ENCODE results near the gene LRRC27.
"Not testable (repeated sequence)": the region's sequence is repeated elsewhere in the genome, so short reads cannot be mapped to it uniquely, and the experiment has no call there.

LRRC27 gene

DNA sequence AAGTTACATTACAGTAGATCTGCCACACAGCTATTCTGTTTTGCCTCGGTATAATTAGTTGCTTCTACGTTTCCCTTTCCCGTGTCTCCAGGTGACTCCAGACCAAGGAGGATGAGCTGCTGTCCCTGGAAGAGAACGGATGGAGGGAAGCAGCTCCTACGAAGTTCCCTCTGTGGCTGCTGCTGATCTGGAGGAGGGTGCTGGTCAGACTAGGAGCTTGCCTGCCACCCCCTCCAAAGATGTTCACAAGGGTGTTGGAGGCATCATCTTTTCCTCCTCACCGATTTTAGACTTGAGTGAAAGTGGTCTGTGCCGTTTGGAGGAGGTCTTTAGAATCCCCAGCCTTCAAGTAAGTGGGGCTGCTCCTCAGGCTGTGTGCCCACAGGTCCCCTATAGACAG lies 1.4 kb downstream of the LRRC27 start:
- Histone ChIP-seq H3K4me1 (ENCODE audit: insufficient read depth, low read length) (peaks cover 4% of the 10 kb centered on the region; the same call in 1 of the 2 replicates), H3K9me3 (ENCODE audit: control insufficient read depth, insufficient read depth, low read length) (no peaks in the 10 kb centered on the region), H3K36me3 (ENCODE audit: insufficient read depth, low read length) (no peaks in the 10 kb centered on the region), H3K9ac (ENCODE audit: low read depth, low read length) (no peak overlapping the region)

DNA sequence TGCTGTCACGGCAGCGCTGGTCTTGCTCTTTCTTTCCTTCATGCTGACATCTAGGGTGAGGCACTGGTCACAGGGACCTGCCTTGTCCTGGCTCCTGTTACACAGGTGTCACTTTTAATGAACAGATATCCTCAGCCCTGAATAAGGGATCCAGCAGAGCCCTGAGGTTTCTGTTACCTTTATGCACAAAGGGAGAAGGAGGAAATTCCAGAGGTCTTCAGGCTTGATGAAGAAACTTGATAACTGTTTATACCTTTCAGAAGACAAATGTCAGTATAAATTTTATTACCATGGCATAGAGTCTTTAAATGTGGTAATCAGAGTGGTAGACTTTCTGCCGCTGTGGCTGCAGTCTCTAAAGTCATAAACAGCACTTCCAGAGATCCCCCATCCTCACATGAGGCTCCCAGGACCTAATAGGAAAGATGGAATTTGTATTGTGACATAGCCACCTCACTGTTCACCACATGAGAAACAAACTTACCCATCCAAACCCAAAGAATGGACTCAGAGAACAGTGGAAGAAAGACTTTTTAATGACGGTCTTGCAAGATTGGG lies 2.7 kb downstream of the LRRC27 start:
- H3K4me1 ChIP-seq (ENCODE audit: insufficient read depth, low read length), result peaks cover under 1% of the 10 kb centered on the region; the same call in 1 of the 2 replicates
- H3K9me3 ChIP-seq (ENCODE audit: control insufficient read depth, insufficient read depth, low read length), result no peaks in the 10 kb centered on the region
- H3K36me3 ChIP-seq (ENCODE audit: insufficient read depth, low read length), result no peaks in the 10 kb centered on the region
- H3K9ac ChIP-seq (ENCODE audit: low read depth, low read length), result peak overlapping the region; percentile 37; the same call in 1 of the 2 replicates

DNA sequence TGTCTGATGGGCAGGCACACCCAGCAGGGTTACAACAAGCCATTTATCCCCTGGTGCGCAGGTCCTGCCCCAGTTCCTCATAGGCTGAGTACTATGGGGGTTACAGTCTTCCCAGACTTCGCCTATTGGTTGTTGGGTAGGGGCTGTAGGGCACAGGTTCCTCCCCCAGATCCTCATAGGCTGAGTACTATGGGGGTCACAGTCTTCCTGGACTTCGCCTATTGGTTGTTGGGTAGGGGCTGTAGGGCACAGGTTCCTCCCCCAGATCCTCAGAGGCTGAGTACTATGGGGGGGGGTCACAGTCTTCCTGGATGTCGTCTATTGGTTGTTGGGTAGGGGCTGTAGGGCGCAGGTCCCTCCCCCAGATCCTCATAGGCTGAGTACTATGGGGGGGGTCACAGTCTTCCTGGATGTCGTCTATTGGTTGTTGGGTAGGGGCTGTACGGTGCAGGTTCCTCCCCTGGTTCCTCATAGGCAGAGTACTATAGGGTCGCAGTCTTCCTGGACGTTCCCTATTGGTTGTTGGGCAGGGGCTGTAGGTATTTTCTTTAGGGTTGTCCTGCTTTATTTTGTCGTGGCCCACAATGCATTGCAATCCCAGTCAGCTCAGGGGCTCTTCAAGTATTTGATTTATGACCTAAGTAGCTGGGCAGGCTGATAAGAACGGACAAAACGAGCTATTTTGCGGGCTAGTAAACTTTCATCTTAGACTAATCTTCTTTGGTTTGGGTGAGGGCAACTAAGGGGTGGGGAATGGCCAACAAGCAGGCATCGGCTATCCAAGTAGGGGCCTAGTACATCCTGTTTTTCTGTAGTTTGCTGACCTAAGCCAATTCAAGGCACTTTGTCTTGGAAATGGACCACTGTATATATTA lies 3.4 kb downstream of the LRRC27 start:
- Histone ChIP-seq H3K36me3 (ENCODE audit: insufficient read depth, low read length) (no peaks in the 10 kb centered on the region), H3K4me1 (ENCODE audit: insufficient read depth, low read length) (no peaks in the 10 kb centered on the region; the same call in 1 of the 2 replicates), H3K9me3 (ENCODE audit: control insufficient read depth, insufficient read depth, low read length) (no peaks in the 10 kb centered on the region), H3K9ac (ENCODE audit: low read depth, low read length) (peak overlapping the region; percentile 37; the same call in 1 of the 2 replicates)

DNA sequence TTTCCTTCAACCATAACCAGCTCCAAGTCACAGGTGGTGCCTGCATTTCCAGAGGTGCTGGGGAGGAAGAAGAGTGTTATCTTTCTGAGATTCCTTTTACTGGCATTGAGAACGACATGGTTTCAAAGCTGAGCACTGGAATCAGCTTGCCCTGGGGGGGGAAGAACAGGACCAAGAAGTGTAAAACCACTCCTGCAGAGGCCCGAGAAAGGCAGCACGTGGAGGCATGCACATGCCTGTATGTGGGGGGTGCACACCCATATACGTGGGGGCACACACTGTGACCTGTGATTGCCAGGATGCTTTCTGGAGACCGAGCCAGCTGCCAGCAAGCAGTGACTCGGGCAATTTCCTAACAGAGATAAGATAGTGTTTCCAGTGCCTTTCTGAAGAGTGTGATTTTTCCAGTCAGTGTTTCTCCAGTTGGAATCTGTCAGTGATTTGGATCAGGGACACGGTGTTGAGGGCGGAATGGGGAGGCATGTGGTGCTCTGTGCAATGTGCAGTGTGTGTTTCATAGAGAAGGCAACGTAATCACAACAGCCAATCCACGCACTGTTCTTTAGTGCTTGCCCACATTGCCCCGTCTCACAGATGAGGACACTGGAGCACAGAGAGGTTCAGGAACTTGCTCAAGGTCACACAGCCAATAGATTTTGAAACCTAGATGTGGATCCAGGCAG lies 4.2 kb downstream of the LRRC27 start:
- H3K9me3 ChIP-seq (ENCODE audit: control insufficient read depth, insufficient read depth, low read length), result no peaks in the 10 kb centered on the region
- H3K4me1 ChIP-seq (ENCODE audit: insufficient read depth, low read length), result no peaks in the 10 kb centered on the region; the same call in 1 of the 2 replicates
- no peaks in the 10 kb centered on the region for H3K36me3 ChIP-seq (ENCODE audit: insufficient read depth, low read length)
- peak overlapping the region; percentile 28; the same call in 1 of the 2 replicates for H3K9ac ChIP-seq (ENCODE audit: low read depth, low read length)

DNA sequence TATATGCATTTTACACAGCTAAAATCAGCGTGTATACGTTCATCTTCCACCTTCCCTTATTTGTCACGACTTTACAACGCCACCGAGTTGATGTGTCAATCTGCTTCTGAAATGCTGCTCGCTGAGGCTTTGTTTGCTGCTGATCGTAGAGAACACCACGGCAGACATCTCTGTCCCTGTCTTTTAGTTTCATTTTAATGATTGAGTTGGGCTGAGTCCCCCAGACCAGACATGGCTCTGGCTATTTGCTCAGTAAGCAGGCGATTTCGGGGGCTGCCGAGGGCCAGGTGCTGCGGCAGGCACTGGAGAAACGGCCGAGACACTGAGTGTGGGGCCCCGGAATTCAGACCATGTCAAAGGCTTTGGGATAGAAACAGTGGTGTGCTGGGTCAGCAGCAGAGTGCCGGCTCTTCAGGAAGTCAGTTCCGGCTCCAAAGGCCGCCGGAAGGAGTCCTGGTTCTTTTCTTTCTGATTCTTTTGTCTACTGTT lies 5.0 kb downstream of the LRRC27 start:
- no peaks in the 10 kb centered on the region for H3K36me3 ChIP-seq (ENCODE audit: insufficient read depth, low read length)
- no peaks in the 10 kb centered on the region; the same call in 1 of the 2 replicates for H3K4me1 ChIP-seq (ENCODE audit: insufficient read depth, low read length)
- peak overlapping the region; percentile 31; the same call in 1 of the 2 replicates for H3K9ac ChIP-seq (ENCODE audit: low read depth, low read length)

DNA sequence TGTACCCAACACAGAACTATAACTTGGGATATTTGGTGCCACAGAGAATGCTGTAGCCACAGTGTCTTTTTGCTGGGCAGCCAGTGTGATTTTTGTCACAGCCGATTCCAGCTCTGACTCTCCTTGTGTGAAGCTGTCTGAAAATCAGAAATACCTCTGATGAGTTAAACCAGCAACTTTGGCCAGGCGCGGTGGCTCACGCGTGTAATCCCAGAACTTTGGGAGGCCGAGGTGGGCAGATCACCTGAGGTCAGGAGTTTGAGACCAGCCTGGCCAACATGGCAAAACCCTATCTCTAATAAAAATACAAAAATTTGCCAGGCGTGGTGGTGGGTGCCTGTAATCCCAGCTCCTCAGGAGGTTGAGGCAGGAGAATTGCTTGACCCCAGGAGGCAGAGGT lies 5.9 kb downstream of the LRRC27 start:
- not testable (repeated sequence) for H3K9ac ChIP-seq (ENCODE audit: low read depth, low read length); H3K4me1 ChIP-seq (ENCODE audit: insufficient read depth, low read length); H3K36me3 ChIP-seq (ENCODE audit: insufficient read depth, low read length); H3K9me3 ChIP-seq (ENCODE audit: control insufficient read depth, insufficient read depth, low read length)

More for the DNA sequence above, 5.0 kb downstream of the LRRC27 start:
- no peaks in the 10 kb centered on the region for H3K9me3 ChIP-seq (ENCODE audit: control insufficient read depth, insufficient read depth, low read length)

DNA sequence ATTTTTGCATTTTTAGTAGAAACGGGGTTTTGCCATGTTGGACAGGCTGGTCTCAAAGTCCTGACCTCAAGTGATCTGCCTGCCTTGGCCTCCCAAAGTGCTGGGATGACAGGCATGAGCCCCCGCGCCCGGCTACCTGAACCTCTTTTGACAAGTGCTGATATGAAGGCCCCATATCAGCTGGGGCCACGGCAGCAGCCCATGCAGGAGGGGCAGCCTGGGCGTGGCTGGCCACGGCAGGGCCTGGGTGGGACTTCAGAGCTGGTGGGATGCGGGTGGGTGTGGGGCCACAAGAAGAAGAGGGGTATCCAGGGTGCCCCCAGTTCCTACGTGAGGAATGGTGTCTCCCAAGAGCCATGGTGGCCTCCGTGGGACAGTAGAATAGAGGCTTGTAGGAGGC lies 6.9 kb downstream of the LRRC27 start:
- Histone ChIP-seq H3K9ac (ENCODE audit: low read depth, low read length) (no peak overlapping the region), H3K9me3 (ENCODE audit: control insufficient read depth, insufficient read depth, low read length) (no peaks in the 10 kb centered on the region), H3K36me3 (ENCODE audit: insufficient read depth, low read length) (no peaks in the 10 kb centered on the region), H3K4me1 (ENCODE audit: insufficient read depth, low read length) (no peaks in the 10 kb centered on the region; the same call in 1 of the 2 replicates)

DNA sequence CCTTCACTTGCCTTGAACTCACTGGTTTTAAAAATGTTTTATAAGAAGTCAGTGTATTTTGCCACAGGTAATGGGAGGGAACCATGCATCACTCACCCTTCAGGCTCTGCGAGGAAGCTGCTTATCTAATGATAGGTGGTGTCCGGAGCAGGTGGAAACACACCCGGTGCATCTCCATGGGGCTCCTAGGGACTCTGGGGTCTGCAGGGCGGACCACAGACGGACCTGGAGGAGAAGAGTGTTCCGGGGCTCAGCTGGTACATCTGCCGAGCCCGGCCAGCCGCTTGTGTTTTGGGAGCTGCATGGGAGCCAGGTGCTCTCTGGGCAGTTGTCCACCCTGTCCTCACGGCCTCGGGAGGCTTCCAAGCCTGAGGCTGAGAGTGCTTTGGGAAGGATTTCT lies 7.3 kb downstream of the LRRC27 start:
- Histone ChIP-seq H3K9ac (ENCODE audit: low read depth, low read length) (no peak overlapping the region), H3K9me3 (ENCODE audit: control insufficient read depth, insufficient read depth, low read length) (no peaks in the 10 kb centered on the region), H3K4me1 (ENCODE audit: insufficient read depth, low read length) (no peaks in the 10 kb centered on the region; the same call in 1 of the 2 replicates), H3K36me3 (ENCODE audit: insufficient read depth, low read length) (no peaks in the 10 kb centered on the region)

DNA sequence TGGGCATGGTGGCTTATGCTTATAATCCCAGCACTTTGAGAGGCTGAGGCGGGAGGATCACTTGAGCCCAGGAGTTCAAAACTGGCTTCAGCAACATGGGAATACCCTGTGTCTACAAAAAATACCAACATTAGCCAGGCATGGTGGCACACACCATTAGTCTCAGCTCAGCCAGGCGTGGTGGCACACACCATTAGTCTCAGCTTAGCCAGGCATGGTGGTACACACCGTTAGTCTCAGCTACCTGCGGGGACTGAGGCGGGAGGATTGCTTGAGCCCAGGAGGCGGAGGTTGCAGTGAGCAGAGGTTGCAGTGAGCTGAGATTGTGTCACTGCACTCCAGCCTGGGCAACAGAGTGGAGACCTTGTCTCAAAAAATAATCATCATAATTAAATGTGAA lies 9.0 kb downstream of the LRRC27 start:
- Histone ChIP-seq H3K36me3 (ENCODE audit: insufficient read depth, low read length) (no peaks in the 10 kb centered on the region), H3K9me3 (ENCODE audit: control insufficient read depth, insufficient read depth, low read length) (no peaks in the 10 kb centered on the region), H3K4me1 (ENCODE audit: insufficient read depth, low read length) (no peaks in the 10 kb centered on the region; the same call in 1 of the 2 replicates), H3K9ac (ENCODE audit: low read depth, low read length) (no peak overlapping the region)

DNA sequence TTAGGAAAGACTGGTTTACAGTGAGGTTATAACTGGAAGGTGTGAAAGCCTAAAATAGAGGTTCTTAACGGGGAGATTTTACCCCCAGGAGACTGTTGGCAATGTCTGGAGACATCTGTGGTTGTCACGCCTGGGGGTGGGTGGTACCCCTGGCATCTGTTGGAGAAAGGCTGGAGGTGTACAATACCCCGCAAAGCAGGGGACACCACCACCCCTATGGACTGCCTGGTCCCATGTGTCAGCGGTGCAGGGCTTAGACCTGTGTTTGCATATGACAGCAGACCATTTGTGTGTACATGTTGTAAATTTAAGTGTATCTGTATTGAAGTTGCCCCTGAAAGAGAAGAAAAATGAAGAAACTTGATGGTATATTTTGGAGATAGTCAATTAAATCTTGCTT lies 9.8 kb downstream of the LRRC27 start:
- Histone ChIP-seq H3K4me1 (ENCODE audit: insufficient read depth, low read length) (no peaks in the 10 kb centered on the region), H3K36me3 (ENCODE audit: insufficient read depth, low read length) (no peaks in the 10 kb centered on the region), H3K9me3 (ENCODE audit: control insufficient read depth, insufficient read depth, low read length) (no peaks in the 10 kb centered on the region)

DNA sequence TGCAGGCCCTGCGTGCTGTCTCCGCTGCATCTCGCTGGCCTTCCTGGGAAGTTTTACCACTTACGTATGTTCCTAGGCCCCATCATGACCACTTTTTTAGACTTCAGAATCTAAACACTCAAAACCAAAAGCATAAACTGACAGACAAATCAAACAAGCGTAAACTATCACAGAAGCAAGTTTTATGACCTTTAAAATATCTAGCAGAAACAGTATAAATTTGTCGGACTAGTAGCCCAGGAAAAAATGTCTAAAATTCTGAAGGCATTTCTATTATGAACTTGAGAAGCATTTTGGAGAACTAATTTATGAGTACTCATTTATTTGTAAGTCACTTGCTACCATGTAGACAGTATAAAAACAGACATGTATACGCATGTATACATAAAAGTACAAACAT lies 10.6 kb downstream of the LRRC27 start:
- Histone ChIP-seq H3K9me3 (ENCODE audit: control insufficient read depth, insufficient read depth, low read length) (no peaks in the 10 kb centered on the region), H3K4me1 (ENCODE audit: insufficient read depth, low read length) (no peaks in the 10 kb centered on the region), H3K36me3 (ENCODE audit: insufficient read depth, low read length) (no peaks in the 10 kb centered on the region), H3K9ac (ENCODE audit: low read depth, low read length) (no peak overlapping the region)

More for the DNA sequence above, 9.8 kb downstream of the LRRC27 start:
- H3K9ac ChIP-seq (ENCODE audit: low read depth, low read length), result no peak overlapping the region

DNA sequence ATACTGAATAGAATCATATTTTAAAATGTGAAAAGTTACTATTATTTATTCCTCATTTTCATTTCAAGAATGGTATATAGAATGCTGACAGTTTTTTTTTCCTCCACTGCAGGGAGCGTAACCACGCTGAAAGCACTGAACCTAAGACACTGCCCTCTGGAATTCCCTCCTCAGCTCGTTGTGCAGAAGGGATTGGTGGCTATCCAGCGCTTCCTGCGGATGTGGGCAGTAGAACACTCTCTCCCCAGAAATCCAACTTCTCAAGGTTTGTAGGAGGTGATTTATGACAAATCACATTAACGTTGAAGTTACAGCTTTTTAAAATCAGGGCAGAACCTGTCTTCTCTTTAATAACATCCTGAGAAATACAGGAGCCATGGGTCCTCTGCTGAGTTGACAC lies 12.4 kb downstream of the LRRC27 start:
- Histone ChIP-seq H3K36me3 (ENCODE audit: insufficient read depth, low read length) (no peaks in the 10 kb centered on the region), H3K9ac (ENCODE audit: low read depth, low read length) (no peak overlapping the region), H3K9me3 (ENCODE audit: control insufficient read depth, insufficient read depth, low read length) (no peaks in the 10 kb centered on the region), H3K4me1 (ENCODE audit: insufficient read depth, low read length) (no peaks in the 10 kb centered on the region)

DNA sequence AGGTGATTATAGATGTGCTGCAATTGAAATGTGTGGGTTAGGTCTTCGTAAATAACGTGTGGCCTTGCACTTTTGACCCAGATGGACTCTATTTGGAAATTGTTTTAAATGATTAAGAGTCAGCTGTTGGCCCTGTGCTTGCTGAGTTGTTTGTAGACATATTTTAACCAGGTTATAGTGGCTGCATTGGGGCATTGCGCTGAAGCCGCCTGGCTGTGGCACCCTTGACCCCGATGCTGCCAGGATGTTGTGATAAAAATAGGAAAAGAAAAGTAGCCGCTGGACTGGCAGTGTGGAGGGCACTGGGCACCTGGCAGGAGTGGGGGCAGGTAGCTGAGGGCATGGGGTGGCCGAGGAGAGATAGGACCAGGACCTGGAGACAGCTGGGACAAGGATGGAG lies 13.4 kb downstream of the LRRC27 start:
- H3K36me3 ChIP-seq (ENCODE audit: insufficient read depth, low read length), result no peaks in the 10 kb centered on the region
- no peaks in the 10 kb centered on the region for H3K9me3 ChIP-seq (ENCODE audit: control insufficient read depth, insufficient read depth, low read length)
- no peak overlapping the region for H3K9ac ChIP-seq (ENCODE audit: low read depth, low read length)
- H3K4me1 ChIP-seq (ENCODE audit: insufficient read depth, low read length), result no peaks in the 10 kb centered on the region

DNA sequence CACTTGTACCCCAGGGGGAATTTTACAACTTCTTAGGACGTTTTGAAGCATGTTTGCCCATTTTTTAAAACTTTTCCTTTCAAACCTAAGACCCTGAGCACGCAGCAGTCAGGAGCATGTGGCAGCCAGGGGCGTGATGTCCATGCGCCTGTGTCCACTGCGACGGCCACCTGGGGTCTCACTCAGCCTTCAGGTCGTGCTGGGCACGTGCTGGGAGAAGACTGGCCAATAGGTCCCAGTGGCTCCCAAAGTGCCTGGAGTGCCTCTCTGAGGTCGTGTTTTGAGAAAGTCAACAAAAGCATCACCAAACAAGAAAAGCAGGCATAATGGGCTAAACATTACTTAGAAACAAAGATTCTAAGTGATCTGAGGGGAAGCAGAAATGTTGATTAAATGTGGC lies 14.8 kb downstream of the LRRC27 start:
- Histone ChIP-seq H3K9ac (ENCODE audit: low read depth, low read length) (no peak overlapping the region), H3K4me1 (ENCODE audit: insufficient read depth, low read length) (no peaks in the 10 kb centered on the region), H3K36me3 (ENCODE audit: insufficient read depth, low read length) (no peaks in the 10 kb centered on the region), H3K9me3 (ENCODE audit: control insufficient read depth, insufficient read depth, low read length) (no peaks in the 10 kb centered on the region)
